K562 (cell line): ENCODE results near the gene PLCG2. TPM values are rescaled to one million over a fixed set of nuclear protein-coding genes. Genes with fewer than 3 reads are reported as not detected.
A peak's percentile ranks its signal among the peaks of the same experiment; 100 is the strongest.

Experiments
- ATAC-seq: fragments of 200-7000 bp; cut with Tn5 transposase; 3 replicates; pipeline ENCODE4 v1.9.1; 2020; ENCODE audit warnings: moderate library complexity
- BruUV-seq: library from RNA; stranded (reverse); fragments of 400-500 nt; replicated peaks from 2 replicates; lab custom pipeline; 2021; lab: Mats Ljungman, UMichigan
- CTCF ChIA-PET: fragments of 300-600 bp; formaldehyde crosslinking; extraction: SDS; loops from one replicate; lab custom pipeline; 2021; ENCODE audit warnings: low intra/inter-chr PET ratio; lab: Yijun Ruan, JAX
- POLR2A ChIA-PET: fragments of 300-600, 350-650 bp; sonication (Branson Sonifier 250); formaldehyde crosslinking; extraction: SDS; loops from one replicate; lab custom pipeline; 2021; ENCODE audit warnings: antibody characterized with exemption, inconsistent platforms; lab: Yijun Ruan, JAX
- DNase-seq, 4 experiments: peaks; one replicate each; pipeline versions ENCODE4 v3.0.0 to v3.0.0-alpha.2; 2011 to 2018; ENCODE audit warnings: low spot score in 3 of 4, mixed read lengths in 3 of 4; ENCODE audit errors: extremely low read depth in 1 of 4
- FAIRE-seq: peaks from 2 replicates; lab custom pipeline; 2011; peaks lifted over from hg19 to GRCh38; lab: Jason Lieb, UNC
- H2AFZ ChIP-seq: 2 replicates; pipeline ENCODE4 v1.6.0; 2011; ENCODE audit warnings: low read depth, low read length, control low read depth, inconsistent platforms
- H3K27ac ChIP-seq: fragments of 200-600 bp; 3 replicates; pipeline ENCODE4 v1.8.0; 2011; ENCODE audit warnings: low read depth, mild to moderate bottlenecking, control low read depth, inconsistent platforms, low read length, moderate library complexity, mixed read lengths; ENCODE audit errors: extremely low read depth
- H3K27me3 ChIP-seq, 2 experiments: fragments of 300-600 bp in 1 of 2; 2 replicates in 1 of 2; 3 replicates in 1 of 2; pipeline versions ENCODE4 v1.6.0 to v1.8.0; 2011; ENCODE audit warnings: inconsistent platforms in 2 of 2, low read length in 2 of 2, mild to moderate bottlenecking in 1 of 2, mixed read lengths in 1 of 2, moderate library complexity in 1 of 2; ENCODE audit not compliant: control insufficient read depth in 2 of 2, insufficient read depth in 2 of 2
- H3K36me3 ChIP-seq: fragments of 300-600 bp; 3 replicates; pipeline ENCODE4 v1.8.0; 2011; ENCODE audit warnings: mild to moderate bottlenecking, low read length, inconsistent platforms; ENCODE audit not compliant: control insufficient read depth, insufficient read depth
- H3K4me1 ChIP-seq, 2 experiments: fragments of 200-600 bp in 1 of 2; replicated peaks in 1 of 2; 2 replicates in 1 of 2; 3 replicates in 1 of 2; pipeline versions ENCODE4 v1.5.1 to v1.8.0; 2011; ENCODE audit warnings: inconsistent platforms in 2 of 2, low read length in 2 of 2, mild to moderate bottlenecking in 1 of 2, mixed read lengths in 1 of 2, moderate library complexity in 1 of 2; ENCODE audit not compliant: control insufficient read depth in 2 of 2, insufficient read depth in 2 of 2
- H3K4me2 ChIP-seq: 2 replicates; pipeline ENCODE4 v1.6.1; 2011; ENCODE audit warnings: low read length, control low read depth, inconsistent platforms, mixed read lengths; ENCODE audit not compliant: insufficient read depth
- H3K4me3 ChIP-seq: fragments of 200-600 bp; sonication (generic), shearing (Covaris generic); 2 replicates; pipeline ENCODE4 v1.5.1; 2016; ENCODE audit warnings: control low read depth, inconsistent platforms
- H3K79me2 ChIP-seq: fragments of 200-600 bp; 3 replicates; pipeline ENCODE4 v1.8.0; 2011; ENCODE audit warnings: low read length, inconsistent platforms; ENCODE audit not compliant: control insufficient read depth, insufficient read depth
- H3K9ac ChIP-seq, 2 experiments: 2 replicates each; pipeline versions ENCODE4 v1.6.0 to v1.6.1; 2011; ENCODE audit warnings: low read depth in 2 of 2, low read length in 2 of 2, control low read depth in 1 of 2, inconsistent platforms in 1 of 2, mild to moderate bottlenecking in 1 of 2, mixed read lengths in 1 of 2; ENCODE audit not compliant: insufficient read depth in 1 of 2
- H3K9me1 ChIP-seq: one replicate; pipeline ENCODE4 v1.6.0; 2011; ENCODE audit warnings: inconsistent platforms, mild to moderate bottlenecking, low read length, moderate library complexity; ENCODE audit not compliant: control insufficient read depth, insufficient read depth
- H3K9me3 ChIP-seq: replicated peaks from 2 replicates; pipeline ENCODE4 v1.5.1; 2011; ENCODE audit warnings: low read depth, low read length, inconsistent platforms; ENCODE audit not compliant: control insufficient read depth, insufficient read depth
- H4K20me1 ChIP-seq: replicated peaks from 2 replicates; pipeline ENCODE4 v1.6.1; 2011; ENCODE audit warnings: low read length, inconsistent platforms, mixed read lengths; ENCODE audit not compliant: control insufficient read depth, insufficient read depth
- CBX1 ChIP-seq: sonication (generic); IDR thresholded peaks from 2 replicates; pipeline ENCODE4 v1.6.1; 2016; ENCODE audit warnings: antibody characterized with exemption, low read depth, mild to moderate bottlenecking
- CEBPB ChIP-seq: fragments of 450-650 bp; IDR thresholded peaks from 2 replicates; pipeline ENCODE4 v1.6.1; 2016; ENCODE audit warnings: missing genetic modification characterization, missing compliant biosample characterization
- CEBPG ChIP-seq, 3 experiments: fragments of 200-800 bp in 1 of 3; sonication (Bioruptor generic) in 1 of 3; sonication (generic) in 1 of 3; formaldehyde crosslinking in 1 of 3; IDR thresholded peaks in 2 of 3; conservative IDR thresholded peaks in 1 of 3; 2 replicates each; pipeline versions ENCODE4 v1.6.1 to v1.8.0; 2016 to 2022; ENCODE audit warnings: missing compliant biosample characterization in 2 of 3, missing genetic modification characterization in 2 of 3, mild to moderate bottlenecking in 1 of 3, missing genetic modification reagents in 1 of 3
- DACH1 ChIP-seq: fragments of 450-650 bp; IDR thresholded peaks from 2 replicates; pipeline ENCODE4 v1.6.1; 2018; ENCODE audit not compliant: partially characterized antibody
- EP400 ChIP-seq: fragments of 450-650 bp; IDR thresholded peaks from 2 replicates; pipeline ENCODE4 v1.6.1; 2017; ENCODE audit warnings: antibody characterized with exemption, mild to moderate bottlenecking, moderate library complexity
- FOXK1 ChIP-seq: sonication (generic); formaldehyde crosslinking; IDR thresholded peaks from 2 replicates; pipeline ENCODE4 v1.8.0; 2022; ENCODE audit warnings: missing genetic modification reagents, mild to moderate bottlenecking, borderline replicate concordance
- MEF2D ChIP-seq: conservative IDR thresholded peaks from 2 replicates; pipeline ENCODE4 v1.6.1; 2016; ENCODE audit warnings: low read depth, missing genetic modification characterization, missing compliant biosample characterization
- NEUROD1 ChIP-seq: fragments of 150-350 bp; IDR thresholded peaks from 2 replicates; pipeline ENCODE4 v1.6.1; 2014; ENCODE audit warnings: borderline replicate concordance, low read length, low read depth; ENCODE audit not compliant: partially characterized antibody
- ZNF224 ChIP-seq: sonication (generic); formaldehyde crosslinking; IDR thresholded peaks from 2 replicates; pipeline ENCODE4 v1.8.0; 2022; ENCODE audit warnings: mild to moderate bottlenecking, missing genetic modification reagents
- ZNF3 ChIP-seq: fragments of 250-450 bp; sonication (Bioruptor Pico); IDR thresholded peaks from 2 replicates; pipeline ENCODE4 v1.5.0; 2021; ENCODE audit warnings: mild to moderate bottlenecking, moderate library complexity
- WGBS: fragments of 100-300 bp; shearing (Covaris generic); methylation state at CpG from one replicate; pipeline ENCODE4 v1.1.6; 2016; ENCODE audit warnings: low coverage, mixed read lengths; ENCODE audit not compliant: insufficient coverage; ENCODE audit errors: missing lambda C conversion rate; 5-methylcytosine and 5-hydroxymethylcytosine counted together
- in situ Hi-C: fragments of 300-500 bp; cut with MboI; formaldehyde crosslinking; loops from 4 replicates; pipeline ENCODE4 v1.15.0; 2018; ENCODE audit warnings: inconsistent platforms, mixed read lengths
- intact Hi-C: fragments of 100-400 bp; cut with micrococcal nuclease; formaldehyde crosslinking; loops from 2 replicates; pipeline ENCODE4 v1.14.2; 2022
- polyA plus RNA-seq, 8 experiments: library from polyadenylated mRNA; depleted of rRNA in 4 of 8; stranded (reverse) in 5 of 8; unstranded in 3 of 8; fragments of >200 nt; fragmentation: Nextera tagmentation in 2 of 8; fragmentation: Illumina TruSeq in 1 of 8; extraction: Ambion mirVana in 2 of 8; extraction: Trizol in 1 of 8; gene quantifications; 2 replicates each; pipeline versions ENCODE4 v1.2.1 to v1.2.3, GENCODE V29; 2011 to 2014; ENCODE audit warnings: inconsistent platforms in 1 of 8, missing spikeins in 1 of 8
- total RNA-seq, 7 experiments: library from RNA; depleted of rRNA in 6 of 7; stranded (reverse); fragments of >200 nt in 6 of 7; fragmentation: Illumina TruSeq in 2 of 7; extraction: Trizol in 2 of 7; gene quantifications; 2 replicates each; pipeline versions ENCODE4 v1.2.1 to v1.2.3, GENCODE V29; 2011 to 2021; ENCODE audit warnings: low replicate concordance in 1 of 7
- TF ChIP-seq, protein P1 (sequence below): fragments of 250-450 bp; sonication (Bioruptor Pico); IDR thresholded peaks from 2 replicates; pipeline ENCODE4 v1.5.0; 2021; ENCODE audit warnings: mild to moderate bottlenecking, borderline replicate concordance
- TF ChIP-seq, protein P2 (sequence below): sonication (generic); formaldehyde crosslinking; IDR thresholded peaks from 2 replicates; pipeline ENCODE4 v1.9.0; 2022; ENCODE audit warnings: mild to moderate bottlenecking, missing genetic modification reagents

The PLCG2 gene
- total and polyA plus RNA-seq, 9 of the 15 experiments (the other 6 are each of a cell fraction or from before 2014, with no cell fraction given): 0.94 to 7.1 (median 3.1) TPM

- BruUV-seq: no TSS peak
- Histone ChIP-seq H3K9me3 (0 out of 2 replicates have a peak, but pooled peaks cover 2% of the 10 kb centered on the region), H2AFZ (no peak overlapping the region), H3K36me3 (no peaks in the 10 kb centered on the region), H3K9ac (no peak overlapping the region), H3K27me3 (peaks cover 0 to 4% of the 10 kb centered on the region in 2 experiments; a peak in 2 of 5 replicates), H3K27ac (no peak overlapping the region), H3K4me1 (peaks cover 0 to 4% of the 10 kb centered on the region in 2 experiments; a peak in 1 of 5 replicates), H3K4me2 (no peak overlapping the region), H3K79me2 (no peaks in the 10 kb centered on the region), H3K9me1 (no peaks in the 10 kb centered on the region), H4K20me1 (no peaks in the 10 kb centered on the region), H3K4me3 (no peak overlapping the region)
- ChIA-PET CTCF (no interaction called here), POLR2A (no interaction called here)
- WGBS: 2% methylated on average over 2 of the region's 2 CpGs
- ATAC-seq: no peak
- intact Hi-C loops: no loop called here
- TF ChIP-seq MEF2D (tag) (no peak), CEBPB (tag) (peak; percentile 44), CEBPG (CRISPR knock-in tag; IDR thresholded peaks at IDR 0.05) (no peak), CEBPG (tag; conservative IDR thresholded peaks at IDR 0.05 in 1 of 2, IDR thresholded peaks at IDR 0.05 in 1 of 2) (peak in 1 of 2 experiments; percentile 32; a peak in 1 of 4 replicates)
- no peak for FAIRE-seq
- DNase-seq: no peak
- in situ Hi-C loops: no loop called here
These were observed 228.1 kb downstream of the PLCG2 start for GRCh38 chr16:82007189-82007588.

GRCh38 chr16:82008957-82009592, 230.0 kb downstream of the PLCG2 start:
- H3K27ac ChIP-seq: no peak overlapping the region
- H3K79me2 ChIP-seq: no peaks in the 10 kb centered on the region
- no peaks in the 10 kb centered on the region for H3K9me1 ChIP-seq
- H2AFZ ChIP-seq: no peak overlapping the region
- H3K4me2 ChIP-seq: no peak overlapping the region
- no peak for DNase-seq
- no peak overlapping the region for H3K4me3 ChIP-seq
- FAIRE-seq: no peak
- 0% methylated on average over 9 of the region's 9 CpGs for WGBS
- intact Hi-C loops: no loop called here
- peaks cover 0 to 4% of the 10 kb centered on the region in 2 experiments; a peak in 1 of 5 replicates for H3K27me3 ChIP-seq
- no peak overlapping the region for H3K9ac ChIP-seq
- in situ Hi-C loops: no loop called here
- H3K4me1 ChIP-seq: peaks cover 0 to 4% of the 10 kb centered on the region in 2 experiments; a peak in 1 of 5 replicates
- BruUV-seq: no TSS peak
- H4K20me1 ChIP-seq: no peaks in the 10 kb centered on the region
- H3K9me3 ChIP-seq: 0 out of 2 replicates have a peak, but pooled peaks cover 2% of the 10 kb centered on the region
- no peaks in the 10 kb centered on the region for H3K36me3 ChIP-seq
- POLR2A ChIA-PET: no interaction called here
- ATAC-seq: no peak
- CTCF ChIA-PET: no interaction called here
- no peak for TF ChIP-seq ZNF3
- TF ChIP-seq CBX1: peak; percentile 47; the same call in 1 of the 2 replicates
- no peak for TF ChIP-seq DACH1
- TF ChIP-seq, protein P1, sequence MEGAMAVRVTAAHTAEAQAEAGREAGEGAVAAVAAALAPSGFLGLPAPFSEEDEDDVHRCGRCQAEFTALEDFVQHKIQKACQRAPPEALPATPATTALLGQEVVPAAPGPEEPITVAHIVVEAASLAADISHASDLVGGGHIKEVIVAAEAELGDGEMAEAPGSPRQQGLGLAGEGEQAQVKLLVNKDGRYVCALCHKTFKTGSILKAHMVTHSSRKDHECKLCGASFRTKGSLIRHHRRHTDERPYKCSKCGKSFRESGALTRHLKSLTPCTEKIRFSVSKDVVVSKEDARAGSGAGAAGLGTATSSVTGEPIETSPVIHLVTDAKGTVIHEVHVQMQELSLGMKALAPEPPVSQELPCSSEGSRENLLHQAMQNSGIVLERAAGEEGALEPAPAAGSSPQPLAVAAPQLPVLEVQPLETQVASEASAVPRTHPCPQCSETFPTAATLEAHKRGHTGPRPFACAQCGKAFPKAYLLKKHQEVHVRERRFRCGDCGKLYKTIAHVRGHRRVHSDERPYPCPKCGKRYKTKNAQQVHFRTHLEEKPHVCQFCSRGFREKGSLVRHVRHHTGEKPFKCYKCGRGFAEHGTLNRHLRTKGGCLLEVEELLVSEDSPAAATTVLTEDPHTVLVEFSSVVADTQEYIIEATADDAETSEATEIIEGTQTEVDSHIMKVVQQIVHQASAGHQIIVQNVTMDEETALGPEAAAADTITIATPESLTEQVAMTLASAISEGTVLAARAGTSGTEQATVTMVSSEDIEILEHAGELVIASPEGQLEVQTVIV (CRISPR knock-in tag): no peak
- no peak for TF ChIP-seq EP400
- TF ChIP-seq ZNF224 (CRISPR knock-in tag): no peak
- TF ChIP-seq FOXK1 (CRISPR knock-in tag): no peak
- TF ChIP-seq NEUROD1: no peak
- TF ChIP-seq, protein P2, sequence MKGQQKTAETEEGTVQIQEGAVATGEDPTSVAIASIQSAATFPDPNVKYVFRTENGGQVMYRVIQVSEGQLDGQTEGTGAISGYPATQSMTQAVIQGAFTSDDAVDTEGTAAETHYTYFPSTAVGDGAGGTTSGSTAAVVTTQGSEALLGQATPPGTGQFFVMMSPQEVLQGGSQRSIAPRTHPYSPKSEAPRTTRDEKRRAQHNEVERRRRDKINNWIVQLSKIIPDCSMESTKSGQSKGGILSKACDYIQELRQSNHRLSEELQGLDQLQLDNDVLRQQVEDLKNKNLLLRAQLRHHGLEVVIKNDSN (CRISPR knock-in tag): no peak
